Left ventricle myocardium inferior (tissue), 1 donor: Measurements from ENCODE around the gene ARGFX. TPM values are rescaled to one million over a fixed set of nuclear protein-coding genes. Genes with fewer than 3 reads are reported as not detected.
A peak's percentile ranks its signal among the peaks of the same experiment; 100 is the strongest.
"Not testable (repeated sequence)": the region's sequence is repeated elsewhere in the genome, so short reads cannot be mapped to it uniquely, and the experiment has no call there.

ENCODE experiments used
- DNase-seq: peaks from one replicate; pipeline ENCODE4 v3.0.0-alpha.2; 2020
- H3K27ac ChIP-seq: fragments of 200-600 bp; replicated peaks from 2 replicates; pipeline ENCODE4 v1.8.0; 2021
- H3K27me3 ChIP-seq: fragments of 200-600 bp; 2 replicates; pipeline ENCODE4 v1.8.0; 2021; ENCODE audit warnings: low read depth
- H3K36me3 ChIP-seq: fragments of 200-600 bp; 2 replicates; pipeline ENCODE4 v1.8.0; 2021
- H3K4me1 ChIP-seq: fragments of 200-600 bp; 2 replicates; pipeline ENCODE4 v1.8.0; 2021
- H3K4me3 ChIP-seq: fragments of 200-600 bp; 2 replicates; pipeline ENCODE4 v1.8.0; 2021; ENCODE audit warnings: mild to moderate bottlenecking, moderate library complexity
- H3K9me3 ChIP-seq: fragments of 200-600 bp; replicated peaks from 2 replicates; pipeline ENCODE4 v1.8.0; 2021
- intact Hi-C: fragments of 100-400 bp; cut with micrococcal nuclease; formaldehyde crosslinking; loops from one replicate; pipeline ENCODE4 v1.11.0; 2022
- total RNA-seq: library from RNA; stranded (reverse); fragmentation: NEBNext Ultra II Directional; extraction: Animal tissue kit (Norgen Biotek cat#: 25700); gene quantifications from one replicate; pipeline ENCODE4 v1.2.1, GENCODE V29; 2021
- TF ChIP-seq, protein P1 (sequence below): fragments of 200-600 bp; IDR thresholded peaks from 2 replicates; pipeline ENCODE4 v1.8.0; 2021; ENCODE audit warnings: antibody characterized with exemption, mild to moderate bottlenecking, borderline replicate concordance
- donor health status: DM: no; HTN: yes; CAD: no; lungs with severe emphysema.

ARGFX gene
- total RNA-seq, 1 donor from 2014 or later = not detected

DNA sequence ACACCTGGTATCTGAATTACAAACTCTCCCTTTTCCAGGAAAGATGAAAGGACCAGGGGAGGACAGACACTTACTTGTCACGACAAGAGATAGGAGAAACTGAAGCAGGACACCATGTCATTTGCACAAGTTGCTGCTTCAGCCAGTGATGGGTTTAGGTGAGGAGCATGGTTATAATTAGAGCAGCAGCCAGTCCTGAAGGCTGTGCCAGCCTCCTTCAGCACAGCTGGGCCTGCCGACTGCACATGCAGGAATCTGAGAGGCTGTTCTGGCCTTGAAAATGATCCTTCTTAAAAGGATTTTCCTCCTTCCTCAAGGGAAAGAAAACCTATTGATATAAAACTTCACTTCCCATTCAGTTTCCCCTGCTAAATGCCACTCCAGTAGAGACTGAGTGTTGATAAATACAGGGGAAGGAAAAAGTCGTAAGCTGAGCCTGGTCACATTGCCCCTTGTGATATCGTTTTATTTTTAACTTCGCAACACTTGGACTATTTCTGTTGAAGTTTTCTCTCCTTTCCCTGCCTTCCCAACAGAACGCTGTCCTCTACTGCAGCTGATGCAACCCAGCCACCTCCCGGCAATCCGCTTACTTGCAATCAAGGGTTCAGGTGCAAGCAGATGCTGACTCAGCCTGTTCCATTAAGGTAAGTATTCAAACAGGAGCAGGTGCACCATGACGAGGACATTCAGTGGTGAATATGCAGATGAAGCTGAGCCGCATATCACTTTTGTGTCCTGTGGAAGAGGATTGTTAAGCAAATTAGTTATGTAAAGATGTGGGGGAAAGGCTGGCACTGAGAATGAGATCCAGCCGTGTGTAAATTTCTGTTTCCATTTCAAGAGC, 25.3 kb downstream of the ARGFX start, which contains the start of gene FBXO40:
TSS of gene FBXO40 (plus strand) at position 524 of the 847 bp plus-strand sequence. CDS start 27,197 bp downstream, outside the sequence.
- Histone ChIP-seq H3K27ac (peak within 1 kb of the TSS; percentile 92), H3K27me3 (no peaks in the 10 kb centered on the region), H3K4me1 (peaks cover 19% of the 10 kb centered on the region), H3K36me3 (no peaks in the 10 kb centered on the region), H3K9me3 (no peaks in the 10 kb centered on the region), H3K4me3 (peak within 1 kb of the TSS; percentile 65)
- intact Hi-C loops = no loop called here
- TF ChIP-seq, protein P1, sequence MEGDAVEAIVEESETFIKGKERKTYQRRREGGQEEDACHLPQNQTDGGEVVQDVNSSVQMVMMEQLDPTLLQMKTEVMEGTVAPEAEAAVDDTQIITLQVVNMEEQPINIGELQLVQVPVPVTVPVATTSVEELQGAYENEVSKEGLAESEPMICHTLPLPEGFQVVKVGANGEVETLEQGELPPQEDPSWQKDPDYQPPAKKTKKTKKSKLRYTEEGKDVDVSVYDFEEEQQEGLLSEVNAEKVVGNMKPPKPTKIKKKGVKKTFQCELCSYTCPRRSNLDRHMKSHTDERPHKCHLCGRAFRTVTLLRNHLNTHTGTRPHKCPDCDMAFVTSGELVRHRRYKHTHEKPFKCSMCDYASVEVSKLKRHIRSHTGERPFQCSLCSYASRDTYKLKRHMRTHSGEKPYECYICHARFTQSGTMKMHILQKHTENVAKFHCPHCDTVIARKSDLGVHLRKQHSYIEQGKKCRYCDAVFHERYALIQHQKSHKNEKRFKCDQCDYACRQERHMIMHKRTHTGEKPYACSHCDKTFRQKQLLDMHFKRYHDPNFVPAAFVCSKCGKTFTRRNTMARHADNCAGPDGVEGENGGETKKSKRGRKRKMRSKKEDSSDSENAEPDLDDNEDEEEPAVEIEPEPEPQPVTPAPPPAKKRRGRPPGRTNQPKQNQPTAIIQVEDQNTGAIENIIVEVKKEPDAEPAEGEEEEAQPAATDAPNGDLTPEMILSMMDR = peak; percentile 11
- DNase-seq = peak; percentile 46

DNA sequence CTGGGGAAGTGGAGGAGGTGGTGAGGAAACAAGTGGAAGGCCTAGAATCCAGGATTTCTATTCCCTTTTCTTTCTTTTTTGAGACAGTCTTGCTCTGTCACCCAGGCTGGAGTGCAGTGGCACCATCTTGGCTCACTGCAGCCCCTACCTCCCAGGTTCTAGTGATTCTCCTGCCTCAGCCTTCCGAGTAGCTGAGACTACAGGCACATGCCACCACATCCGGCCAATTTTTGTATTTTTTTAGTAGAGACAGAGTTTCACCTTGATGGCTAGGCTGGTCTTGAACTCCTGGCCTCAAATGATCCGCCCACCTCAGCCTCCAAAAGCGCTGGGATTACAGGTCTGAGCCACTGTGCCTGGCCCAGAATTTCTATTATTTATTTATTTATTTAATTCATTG, 26.1 kb downstream of the ARGFX start:
- H3K27me3 ChIP-seq, intact Hi-C loops, DNase-seq, H3K9me3 ChIP-seq, H3K36me3 ChIP-seq: not testable (repeated sequence)
- Histone ChIP-seq H3K27ac (peak overlapping the region; percentile 92), H3K4me1 (peaks cover 26% of the 10 kb centered on the region), H3K4me3 (peak overlapping the region; percentile 65)

GRCh38 chr3:121594850-121595249, 27.1 kb downstream of the ARGFX start:
- Histone ChIP-seq H3K27ac (peak overlapping the region; percentile 92), H3K9me3 (no peaks in the 10 kb centered on the region), H3K4me1 (peaks cover 32% of the 10 kb centered on the region), H3K4me3 (peak overlapping the region; percentile 65), H3K36me3 (no peaks in the 10 kb centered on the region), H3K27me3 (no peaks in the 10 kb centered on the region)
- TF ChIP-seq, protein P1 = no peak
- DNase-seq = no peak
- intact Hi-C loops = no loop called here

DNA sequence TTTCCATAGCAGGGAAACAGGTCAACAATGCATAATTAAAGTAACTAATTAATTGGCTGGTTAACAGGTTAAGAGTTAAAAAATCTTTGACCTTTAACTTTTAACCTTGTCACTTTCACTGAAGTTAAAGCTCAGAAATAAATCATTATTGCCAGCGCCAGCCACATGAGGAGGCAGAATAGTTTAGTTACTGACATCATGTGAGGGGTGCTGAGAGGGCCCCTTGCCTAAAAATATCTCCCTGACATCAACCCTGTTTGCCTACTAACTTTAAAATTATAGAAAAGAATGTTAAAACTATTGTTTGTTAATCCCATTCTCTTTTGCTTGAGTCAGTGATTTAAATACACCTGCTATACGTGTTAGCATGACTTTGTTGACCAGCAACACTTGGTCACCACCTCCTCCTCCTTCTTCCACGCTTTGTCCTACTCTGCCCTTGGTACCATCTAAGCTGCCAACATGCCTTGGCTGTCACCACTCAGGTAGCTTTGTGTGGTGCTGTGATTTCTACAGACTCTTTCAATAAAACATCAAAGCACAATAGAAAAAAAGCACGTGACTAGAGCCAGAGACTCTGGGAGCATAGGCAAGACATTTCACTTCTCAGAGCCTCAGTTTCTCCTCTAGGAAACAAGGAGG, 28.1 kb downstream of the ARGFX start:
- Histone ChIP-seq H3K36me3 (no peaks in the 10 kb centered on the region), H3K27ac (peak overlapping the region; percentile 92), H3K9me3 (no peaks in the 10 kb centered on the region), H3K4me3 (peak overlapping the region; percentile 65), H3K27me3 (no peaks in the 10 kb centered on the region), H3K4me1 (peaks cover 43% of the 10 kb centered on the region)
- intact Hi-C loops = no loop called here
- DNase-seq = peak; percentile 29
- TF ChIP-seq, protein P1 = no peak

GRCh38 chr3:121598564-121598963, 30.8 kb downstream of the ARGFX start:
- DNase-seq = no peak
- Histone ChIP-seq H3K9me3 (no peaks in the 10 kb centered on the region), H3K36me3 (no peaks in the 10 kb centered on the region), H3K27me3 (no peaks in the 10 kb centered on the region), H3K4me1 (peaks cover 61% of the 10 kb centered on the region), H3K27ac (peak overlapping the region; percentile 92), H3K4me3 (peak overlapping the region; percentile 1)
- intact Hi-C loops = no loop called here
- TF ChIP-seq, protein P1 = no peak

DNA sequence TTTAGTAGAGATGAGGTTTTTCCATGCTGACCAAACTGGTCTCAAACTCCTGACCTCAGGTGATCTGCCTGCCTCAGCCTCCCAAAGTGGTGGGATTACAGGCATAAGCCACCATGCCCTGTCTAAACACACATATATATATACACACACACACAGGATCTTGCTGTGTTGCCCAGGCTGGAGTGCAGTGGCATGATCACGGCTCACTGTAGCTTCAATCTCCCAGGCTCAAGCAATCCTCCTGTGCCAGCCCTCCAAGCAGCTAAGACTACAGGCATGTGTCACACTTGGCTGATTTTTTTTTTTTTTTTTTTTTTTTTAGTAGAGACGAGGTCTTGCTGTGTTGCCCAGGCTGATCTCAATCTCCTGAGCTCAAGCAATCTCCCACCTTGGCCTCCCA, 32.2 kb downstream of the ARGFX start:
- peak overlapping the region; percentile 92 for H3K27ac ChIP-seq
- H3K4me1 ChIP-seq = peaks cover 74% of the 10 kb centered on the region
- H3K27me3 ChIP-seq, intact Hi-C loops, H3K36me3 ChIP-seq, H3K9me3 ChIP-seq, H3K4me3 ChIP-seq, DNase-seq: not testable (repeated sequence)
